Spinal cord (tissue), 10 donors: ENCODE results near the gene FARSA. TPM values are rescaled to one million over a fixed set of nuclear protein-coding genes. Genes with fewer than 3 reads are reported as not detected.
A peak's percentile ranks its signal among the peaks of the same experiment; 100 is the strongest.

ENCODE experiments used
- DNase-seq, 6 donors: peaks; one replicate each; pipeline versions ENCODE4 v3.0.0 to v3.0.0-alpha.2; 2013 to 2015; ENCODE audit warnings: low spot score in 6 of 6, low read depth in 4 of 6
- H3K27ac ChIP-seq: one replicate; pipeline ENCODE4 v1.5.1; 2013; ENCODE audit warnings: low read depth, low read length, control low read depth
- H3K27me3 ChIP-seq: one replicate; pipeline ENCODE4 v1.6.1; 2013; ENCODE audit warnings: low read length; ENCODE audit not compliant: control insufficient read depth, insufficient read depth
- H3K36me3 ChIP-seq: one replicate; pipeline ENCODE4 v1.6.1; 2013; ENCODE audit warnings: low read length; ENCODE audit not compliant: control insufficient read depth, insufficient read depth
- H3K4me1 ChIP-seq: one replicate; pipeline ENCODE4 v1.6.1; 2013; ENCODE audit warnings: low read length; ENCODE audit not compliant: control insufficient read depth, insufficient read depth
- H3K4me3 ChIP-seq: one replicate; pipeline ENCODE4 v1.5.1; 2013; ENCODE audit warnings: low read depth, low read length, control low read depth
- H3K9me3 ChIP-seq: one replicate; pipeline ENCODE4 v1.6.1; 2013; ENCODE audit warnings: low read length; ENCODE audit not compliant: control insufficient read depth, insufficient read depth
- WGBS: methylation state at CpG from one replicate; pipeline ENCODE4 v1.1.5; 2013; ENCODE audit warnings: missing lambda C conversion rate; ENCODE audit not compliant: insufficient coverage; 5-methylcytosine and 5-hydroxymethylcytosine counted together
- polyA plus RNA-seq, 2 donors: library from polyadenylated mRNA; unstranded; fragments of 120-200 nt; gene quantifications; one replicate each; pipeline ENCODE4 v1.2.1, GENCODE V29; 2013; ENCODE audit not compliant: insufficient read length in 2 of 2
- total RNA-seq, 2 donors: library from RNA; depleted of rRNA in 1 of 2; stranded (reverse); fragments of 120-200 nt in 1 of 2; fragments of >200 nt in 1 of 2; gene quantifications; one replicate each; pipeline versions ENCODE4 v1.2.3 to v1.2.4, GENCODE V29; 2013 to 2014
- donor health status: healthy.

FARSA gene
- total and polyA plus RNA-seq, 4 donors = 41.3 to 80.6 (median 64.0) TPM

DNA sequence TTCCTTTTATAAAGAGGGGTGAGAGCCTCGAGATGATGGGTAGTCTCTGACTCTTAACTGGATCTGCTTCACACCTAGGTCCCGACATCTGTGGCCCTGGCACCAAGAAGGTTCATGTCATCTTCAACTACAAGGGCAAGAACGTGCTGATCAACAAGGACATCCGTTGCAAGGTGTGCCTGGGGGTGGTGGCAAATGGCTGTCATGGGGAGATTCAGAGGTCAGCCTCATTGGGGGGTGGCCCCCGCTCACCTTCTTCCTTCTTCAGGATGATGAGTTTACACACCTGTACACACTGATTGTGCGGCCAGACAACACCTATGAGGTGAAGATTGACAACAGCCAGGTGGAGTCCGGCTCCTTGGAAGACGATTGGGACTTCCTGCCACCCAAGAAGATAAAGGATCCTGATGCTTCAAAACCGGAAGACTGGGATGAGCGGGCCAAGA is 6.5 kb upstream of the FARSA start:
- no peak overlapping the region for H3K27ac ChIP-seq
- no peak for DNase-seq
- no peaks in the 10 kb centered on the region for H3K9me3 ChIP-seq
- H3K4me3 ChIP-seq = peak overlapping the region; percentile 96
- no peaks in the 10 kb centered on the region for H3K27me3 ChIP-seq
- peaks cover 50% of the 10 kb centered on the region for H3K4me1 ChIP-seq
- 86% methylated on average over 4 of the region's 10 CpGs for WGBS
- H3K36me3 ChIP-seq = peaks cover 54% of the 10 kb centered on the region

DNA sequence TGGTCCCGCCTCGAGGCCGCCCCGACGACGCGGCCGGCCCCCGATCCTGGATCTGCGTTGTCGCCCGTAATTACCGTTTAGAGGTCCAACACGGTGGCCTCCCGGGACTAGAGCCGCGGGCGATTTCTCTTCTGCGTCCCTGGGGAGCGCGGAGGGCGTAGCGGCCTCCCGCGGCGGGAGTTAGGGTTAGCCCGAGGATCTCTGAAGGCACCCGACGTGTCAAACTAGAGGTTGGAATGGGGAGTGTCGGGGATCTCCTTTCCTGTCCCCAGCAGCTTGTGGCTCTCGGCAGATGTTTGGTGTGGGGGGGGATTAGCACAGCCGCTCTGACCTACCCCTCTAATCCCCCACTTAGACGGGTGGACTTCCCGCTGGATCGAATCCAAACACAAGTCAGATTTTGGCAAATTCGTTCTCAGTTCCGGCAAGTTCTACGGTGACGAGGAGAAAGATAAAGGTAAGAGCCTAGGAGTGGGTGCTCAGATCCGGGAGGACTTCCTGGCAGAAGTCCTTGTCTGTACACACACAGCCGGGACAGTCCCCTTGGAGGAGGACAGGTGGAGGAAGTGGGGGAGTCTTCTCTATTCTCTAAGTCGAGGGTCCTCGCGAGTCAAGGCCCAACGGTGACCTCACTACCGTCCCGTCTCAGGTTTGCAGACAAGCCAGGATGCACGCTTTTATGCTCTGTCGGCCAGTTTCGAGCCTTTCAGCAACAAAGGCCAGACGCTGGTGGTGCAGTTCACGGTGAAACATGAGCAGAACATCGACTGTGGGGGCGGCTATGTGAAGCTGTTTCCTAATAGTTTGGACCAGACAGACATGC is 5.5 kb upstream of the FARSA start:
- Histone ChIP-seq H3K27me3 (no peaks in the 10 kb centered on the region), H3K36me3 (peaks cover 44% of the 10 kb centered on the region), H3K4me3 (peak overlapping the region; percentile 96), H3K4me1 (peaks cover 47% of the 10 kb centered on the region), H3K27ac (peak overlapping the region; percentile 75), H3K9me3 (no peaks in the 10 kb centered on the region)
- WGBS = under 1% methylated on average over 47 of the region's 54 CpGs
- peak in 2 of 6 donors; percentile 37 to 57 for DNase-seq

GRCh38 chr19:12937927-12938778 is 4.6 kb upstream of the FARSA start, which contains the start of gene CALR:
Gene CALR, plus strand, starts transcription at chr19:12938609. Its CDS starts 71 bp downstream, at chr19:12938680.
- peak within 1 kb of the TSS; percentile 96 for H3K4me3 ChIP-seq
- WGBS = under 1% methylated on average over 60 of the region's 63 CpGs
- no peaks in the 10 kb centered on the region for H3K27me3 ChIP-seq
- peak within 1 kb of the TSS; percentile 93 for H3K27ac ChIP-seq
- peak; percentile 98 to 100 (median 99) for DNase-seq
- peaks cover 45% of the 10 kb centered on the region for H3K4me1 ChIP-seq
- no peaks in the 10 kb centered on the region for H3K9me3 ChIP-seq
- peaks cover 36% of the 10 kb centered on the region for H3K36me3 ChIP-seq

DNA sequence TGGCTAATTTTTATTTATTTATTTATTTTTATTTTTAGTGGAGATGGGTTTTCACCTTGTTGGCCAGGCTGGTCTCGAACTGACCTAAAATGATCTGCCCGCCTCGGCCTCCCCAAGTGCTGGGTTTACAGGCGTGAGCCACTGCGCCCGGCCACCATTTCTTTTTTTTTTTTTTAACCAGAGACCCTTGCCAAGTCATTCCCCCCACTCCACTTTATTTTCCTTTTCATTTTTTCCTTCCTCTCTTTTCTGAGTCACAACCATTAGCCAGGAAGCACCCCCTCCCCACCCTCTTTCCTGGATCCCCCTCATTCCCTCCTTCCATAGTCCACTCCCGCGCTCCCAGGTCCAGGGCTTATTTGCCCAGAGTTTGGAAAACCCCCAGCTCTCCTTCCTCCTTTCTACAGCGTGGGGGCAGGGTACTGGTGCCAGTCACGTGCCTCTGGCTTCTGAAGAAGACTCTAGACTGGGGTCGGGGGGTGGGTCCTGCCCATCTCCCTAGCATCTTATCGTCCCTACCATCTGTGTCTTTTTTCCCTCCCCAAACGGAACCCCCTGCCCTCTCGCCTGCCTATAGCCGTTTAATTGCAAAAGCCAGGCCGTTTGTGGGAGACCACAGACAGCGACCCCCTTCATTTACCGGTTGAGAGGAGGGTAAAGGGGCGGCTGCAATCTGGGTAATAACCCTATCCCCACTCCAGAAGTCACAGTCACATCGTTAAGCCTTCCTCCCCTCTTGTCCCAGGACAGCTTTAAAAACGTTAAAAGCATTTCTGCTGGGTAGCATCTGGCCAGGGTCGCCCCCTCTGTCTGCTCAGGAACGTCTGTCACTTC is 3.8 kb upstream of the FARSA start:
- H3K4me1 ChIP-seq = peaks cover 51% of the 10 kb centered on the region
- peaks cover 27% of the 10 kb centered on the region for H3K36me3 ChIP-seq
- WGBS = 28% methylated on average over 14 of the region's 23 CpGs
- peak overlapping the region; percentile 93 for H3K27ac ChIP-seq
- H3K4me3 ChIP-seq = peak overlapping the region; percentile 78
- no peaks in the 10 kb centered on the region for H3K27me3 ChIP-seq
- H3K9me3 ChIP-seq = no peaks in the 10 kb centered on the region
- peak in 2 of 6 donors; percentile 70 to 77 for DNase-seq

DNA sequence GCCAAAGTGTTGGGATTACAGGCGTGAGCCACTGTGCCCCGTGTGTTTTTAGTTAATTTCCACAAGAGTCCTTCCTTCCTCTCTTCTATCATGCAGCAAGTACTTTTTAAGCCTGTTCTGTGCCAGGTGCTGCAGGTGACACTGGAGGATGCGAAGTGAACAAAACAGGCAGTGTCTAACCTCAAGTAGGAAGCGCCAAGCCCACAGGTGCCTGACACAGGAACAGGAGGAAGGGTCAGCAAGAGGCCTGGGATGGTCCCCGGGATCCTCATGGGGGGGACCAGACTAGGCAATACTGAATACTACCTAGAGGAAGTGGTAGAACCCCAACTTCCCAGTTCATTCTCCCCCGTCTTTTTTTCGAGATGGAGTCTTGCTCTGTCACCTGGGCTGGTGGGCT is 3.1 kb upstream of the FARSA start:
- Histone ChIP-seq H3K36me3 (peaks cover 20% of the 10 kb centered on the region), H3K27me3 (no peaks in the 10 kb centered on the region), H3K9me3 (no peaks in the 10 kb centered on the region), H3K27ac (no peak overlapping the region), H3K4me3 (no peak overlapping the region), H3K4me1 (peaks cover 51% of the 10 kb centered on the region)
- WGBS = 88% methylated on average over 4 of the region's 7 CpGs
- no peak for DNase-seq

DNA sequence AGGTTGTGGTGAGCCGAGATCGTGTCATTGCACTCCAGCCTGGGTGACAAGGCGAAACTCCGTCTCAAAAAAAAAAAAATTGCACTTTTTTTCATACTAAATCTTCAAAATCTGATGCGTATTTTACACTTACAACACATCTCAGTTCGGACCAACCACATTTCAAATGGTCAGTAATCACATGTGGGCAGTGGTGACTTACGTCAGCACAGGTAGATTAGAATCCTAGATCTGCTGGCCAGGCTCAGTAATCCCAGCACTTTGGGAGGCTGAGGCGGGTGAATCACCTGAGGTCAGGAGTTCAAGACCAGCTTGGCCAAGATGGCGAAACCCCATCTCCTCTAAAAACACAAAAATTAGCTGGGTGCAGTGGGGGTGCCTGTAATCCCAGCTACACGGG is 1.6 kb upstream of the FARSA start:
- 96% methylated on average over 8 of the region's 10 CpGs for WGBS
- Histone ChIP-seq H3K4me3 (no peak overlapping the region), H3K27me3 (no peaks in the 10 kb centered on the region), H3K27ac (no peak overlapping the region), H3K36me3 (peaks cover 19% of the 10 kb centered on the region), H3K9me3 (no peaks in the 10 kb centered on the region), H3K4me1 (peaks cover 37% of the 10 kb centered on the region)
- no peak for DNase-seq

DNA sequence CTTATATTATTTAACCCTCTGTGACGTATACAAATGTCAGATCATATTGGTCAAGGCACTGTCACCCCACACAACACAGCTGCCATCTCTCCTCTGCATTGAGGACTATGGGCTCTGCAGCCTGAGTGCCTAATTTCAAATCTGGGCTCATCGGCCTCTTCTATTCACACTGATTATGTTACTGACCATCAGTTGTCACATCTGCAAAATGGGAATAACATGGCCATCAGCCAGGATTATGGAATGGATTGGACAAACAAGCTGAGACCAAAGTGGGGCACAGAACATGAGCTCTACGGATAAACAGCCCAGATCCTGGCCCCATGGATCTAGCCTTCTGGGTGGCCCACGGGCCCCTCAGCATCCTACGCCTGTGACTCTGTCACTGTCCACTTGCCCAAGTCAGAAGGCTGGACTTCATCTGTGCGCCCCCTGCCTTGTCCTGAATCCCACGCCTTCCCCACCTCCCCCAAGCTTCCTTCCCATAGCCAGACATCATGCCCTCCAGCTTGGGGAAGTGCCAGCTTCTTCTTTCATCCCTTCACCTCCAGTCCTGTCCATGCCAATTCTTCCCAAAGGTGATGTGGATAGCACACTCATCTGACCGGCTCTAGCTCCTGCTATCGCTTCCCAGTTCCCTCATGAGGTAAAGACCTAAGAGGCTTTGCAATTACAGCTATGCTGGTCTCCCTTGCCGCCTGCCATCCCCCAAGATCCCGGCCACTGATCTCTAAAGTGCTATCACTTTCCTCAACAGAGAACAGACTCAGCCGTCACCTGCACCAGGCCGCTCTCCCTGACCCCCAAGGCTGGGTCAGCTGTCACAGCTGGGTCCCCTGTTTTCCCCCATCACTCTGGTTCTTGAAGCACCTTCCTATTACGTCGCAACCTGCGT is 872 bp downstream of the FARSA start:
- WGBS = 30% methylated on average over 16 of the region's 16 CpGs

DNA sequence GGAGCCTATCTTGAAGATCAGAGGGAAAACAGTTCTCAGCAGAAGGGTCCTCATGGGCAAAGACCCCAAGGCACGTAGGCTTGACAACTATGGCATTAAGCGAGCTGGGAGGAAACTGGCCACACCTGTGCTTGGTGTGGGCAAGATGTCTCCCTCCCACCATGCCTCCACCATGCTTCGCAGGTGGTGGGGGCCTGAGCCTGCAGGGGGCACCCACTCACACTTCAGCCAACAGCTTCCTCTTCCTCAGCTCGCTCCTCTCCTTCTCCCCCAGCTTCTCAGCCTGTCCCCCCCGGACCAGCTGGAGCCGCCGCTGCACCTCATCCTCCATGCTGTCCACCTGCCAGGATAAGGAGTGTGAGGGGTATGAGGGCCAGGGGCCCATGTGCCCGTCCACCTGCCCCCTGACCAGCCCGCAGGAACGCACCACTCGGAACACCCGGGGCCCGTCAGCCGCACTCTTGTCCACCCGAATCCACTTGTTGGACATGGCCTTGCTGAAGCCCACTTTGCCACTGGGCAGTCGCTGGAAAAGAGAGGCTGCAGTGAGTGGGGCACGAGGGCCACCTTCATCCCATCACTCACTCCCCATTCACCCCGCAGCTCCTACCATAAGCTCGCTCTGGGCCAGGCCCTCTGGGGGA is 3.4 kb downstream of the FARSA start:
- H3K9me3 ChIP-seq = no peaks in the 10 kb centered on the region
- no peak overlapping the region for H3K27ac ChIP-seq
- no peak for DNase-seq
- peaks cover 16% of the 10 kb centered on the region for H3K4me1 ChIP-seq
- H3K4me3 ChIP-seq = no peak overlapping the region
- peaks cover 62% of the 10 kb centered on the region for H3K36me3 ChIP-seq
- 94% methylated on average over 12 of the region's 19 CpGs for WGBS
- no peaks in the 10 kb centered on the region for H3K27me3 ChIP-seq

More for the DNA sequence above, 872 bp downstream of the FARSA start:
- no peaks in the 10 kb centered on the region for H3K27me3 ChIP-seq
- no peak for DNase-seq
- no peaks in the 10 kb centered on the region for H3K9me3 ChIP-seq
- H3K4me3 ChIP-seq = peak overlapping the region; percentile 82
- peaks cover 24% of the 10 kb centered on the region for H3K4me1 ChIP-seq
- peak overlapping the region; percentile 63 for H3K27ac ChIP-seq
- H3K36me3 ChIP-seq = peaks cover 38% of the 10 kb centered on the region
